Keratinocyte (primary cell): ENCODE measurements around the gene TCP11. TPM values are rescaled to one million over a fixed set of nuclear protein-coding genes. Genes with fewer than 3 reads are reported as not detected.

ENCODE experiments used
- DNase-seq: peaks from one replicate; pipeline ENCODE4 v3.0.0-alpha.2; 2011; ENCODE audit warnings: low read depth, missing footprints, low spot score
- FAIRE-seq: peaks from 2 replicates; lab custom pipeline; 2011; peaks lifted over from hg19 to GRCh38; lab: Jason Lieb, UNC
- H2AFZ ChIP-seq: 2 replicates; pipeline ENCODE4 v1.6.0; 2012; ENCODE audit warnings: low read length, control low read depth, inconsistent platforms; ENCODE audit not compliant: control insufficient read depth
- H3K27ac ChIP-seq: 2 replicates; pipeline ENCODE4 v1.5.1; 2011; ENCODE audit warnings: low read length; ENCODE audit not compliant: control insufficient read depth, insufficient read depth
- H3K27me3 ChIP-seq: 3 replicates; pipeline ENCODE4 v1.6.0; 2011; ENCODE audit warnings: low read length; ENCODE audit not compliant: control insufficient read depth, insufficient read depth; ENCODE audit errors: extremely low read depth
- H3K36me3 ChIP-seq, 2 experiments: 2 replicates in 1 of 2; 3 replicates in 1 of 2; pipeline ENCODE4 v1.5.1; 2011; ENCODE audit warnings: low read length in 2 of 2, mild to moderate bottlenecking in 1 of 2; ENCODE audit not compliant: control insufficient read depth in 2 of 2, insufficient read depth in 2 of 2; ENCODE audit errors: extremely low read depth in 1 of 2
- H3K4me1 ChIP-seq: 3 replicates; pipeline ENCODE4 v1.5.1; 2011; ENCODE audit warnings: low read length; ENCODE audit not compliant: control insufficient read depth, insufficient read depth; ENCODE audit errors: extremely low read depth
- H3K4me2 ChIP-seq: 3 replicates; pipeline ENCODE4 v1.6.0; 2011; ENCODE audit warnings: low read depth, low read length; ENCODE audit not compliant: control insufficient read depth, insufficient read depth; ENCODE audit errors: extremely low read depth
- H3K4me3 ChIP-seq, 3 experiments: fragments of 200-600 bp in 1 of 3; sonication (generic) in 1 of 3; 2 replicates in 2 of 3; 3 replicates in 1 of 3; pipeline ENCODE4 v1.5.1; 2011 to 2016; ENCODE audit warnings: low read length in 3 of 3, mild to moderate bottlenecking in 3 of 3, control low read depth in 2 of 3, inconsistent platforms in 1 of 3, low read depth in 1 of 3, mixed read lengths in 1 of 3, mixed run types in 1 of 3, moderate library complexity in 1 of 3; ENCODE audit not compliant: control insufficient read depth in 2 of 3, insufficient read depth in 2 of 3; ENCODE audit errors: extremely low read depth in 1 of 3
- H3K79me2 ChIP-seq: 2 replicates; pipeline ENCODE4 v1.6.0; 2012; ENCODE audit warnings: low read length; ENCODE audit not compliant: control insufficient read depth, insufficient read depth
- H3K9ac ChIP-seq: 3 replicates; pipeline ENCODE4 v1.6.0; 2011; ENCODE audit warnings: low read length; ENCODE audit not compliant: control insufficient read depth, insufficient read depth; ENCODE audit errors: extremely low read depth
- H3K9me1 ChIP-seq: 3 replicates; pipeline ENCODE4 v1.6.0; 2011; ENCODE audit warnings: low read length; ENCODE audit not compliant: control insufficient read depth, insufficient read depth; ENCODE audit errors: extremely low read depth
- H3K9me3 ChIP-seq: 2 replicates; pipeline ENCODE4 v1.5.1; 2012; ENCODE audit warnings: low read depth, low read length; ENCODE audit not compliant: control insufficient read depth
- H4K20me1 ChIP-seq: 3 replicates; pipeline ENCODE4 v1.6.0; 2011; ENCODE audit warnings: low read length; ENCODE audit not compliant: control insufficient read depth, insufficient read depth; ENCODE audit errors: extremely low read depth
- EZH2 ChIP-seq: IDR thresholded peaks from one replicate; pipeline ENCODE4 v1.6.1; 2012; ENCODE audit warnings: inconsistent platforms, mild to moderate bottlenecking, low read length, moderate library complexity
- dilution Hi-C: fragments of 300-500 bp; cut with MboI; formaldehyde crosslinking; loops from one replicate; pipeline ENCODE4 v1.7.0; 2020; ENCODE audit warnings: low sequenced_read_pairs; ENCODE audit not compliant: extremely low pct_ligation_motif_present
- polyA plus RNA-seq, 5 experiments: library from polyadenylated mRNA; depleted of rRNA in 3 of 5; stranded (reverse) in 3 of 5; stranded (forward) in 1 of 5; unstranded in 1 of 5; fragments of >200 nt; gene quantifications; 1 replicate in 1 of 5; 2 replicates in 3 of 5; 3 replicates in 1 of 5; pipeline versions ENCODE4 v1.2.1 to v1.2.3, GENCODE V29; 2011 to 2012; ENCODE audit warnings: missing spikeins in 2 of 5, low read depth in 1 of 5, low replicate concordance in 1 of 5
- TF ChIP-seq, protein P1 (sequence below), 3 experiments: IDR thresholded peaks in 1 of 3; conservative IDR thresholded peaks in 1 of 3; optimal IDR thresholded peaks in 1 of 3; 2 replicates in 2 of 3; 3 replicates in 1 of 3; pipeline versions ENCODE3 to v1.5.1; 2011; ENCODE audit warnings: low read length in 3 of 3, mild to moderate bottlenecking in 3 of 3, moderate library complexity in 2 of 3, control low read depth in 1 of 3, inconsistent platforms in 1 of 3; ENCODE audit not compliant: insufficient read depth in 2 of 3; ENCODE audit errors: extremely low read depth in 1 of 3

The TCP11 gene
- polyA plus RNA-seq, 1 donor (not counting 4 experiments of a cell fraction or from before 2014, with no cell fraction given), result not detected

DNA sequence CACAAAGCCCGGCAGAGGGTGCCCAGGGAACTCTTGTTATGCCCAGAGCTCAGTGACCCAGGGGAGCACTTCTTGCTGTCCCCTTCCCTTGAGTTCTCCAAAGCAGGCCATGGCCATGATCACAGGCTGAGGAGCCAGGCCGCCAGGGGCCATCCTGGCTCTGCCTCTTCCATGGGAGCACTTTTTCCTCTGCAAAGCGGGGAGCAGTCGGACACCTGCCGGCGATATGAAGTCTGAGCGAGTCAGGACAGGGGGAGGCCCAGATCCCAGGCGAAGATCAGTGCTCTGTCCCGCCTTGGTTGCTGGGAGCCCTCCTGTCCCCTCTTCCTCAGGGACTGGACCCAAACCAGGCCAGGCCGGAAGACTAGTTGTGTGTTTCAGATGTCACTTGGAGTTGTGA lies 67.9 kb downstream of the TCP11 start:
- Histone ChIP-seq H3K79me2 (no peaks in the 10 kb centered on the region), H3K4me1 (peaks cover 21% of the 10 kb centered on the region), H3K4me3 (no peak overlapping the region), H3K9me1 (no peaks in the 10 kb centered on the region), H4K20me1 (no peaks in the 10 kb centered on the region), H3K9ac (no peak overlapping the region), H3K27me3 (no peaks in the 10 kb centered on the region), H3K27ac (no peak overlapping the region), H2AFZ (no peak overlapping the region), H3K9me3 (no peaks in the 10 kb centered on the region), H3K4me2 (no peak overlapping the region), H3K36me3 (peaks cover 4 to 5% of the 10 kb centered on the region in 2 experiments)
- dilution Hi-C loops, result no loop called here
- TF ChIP-seq, protein P1, sequence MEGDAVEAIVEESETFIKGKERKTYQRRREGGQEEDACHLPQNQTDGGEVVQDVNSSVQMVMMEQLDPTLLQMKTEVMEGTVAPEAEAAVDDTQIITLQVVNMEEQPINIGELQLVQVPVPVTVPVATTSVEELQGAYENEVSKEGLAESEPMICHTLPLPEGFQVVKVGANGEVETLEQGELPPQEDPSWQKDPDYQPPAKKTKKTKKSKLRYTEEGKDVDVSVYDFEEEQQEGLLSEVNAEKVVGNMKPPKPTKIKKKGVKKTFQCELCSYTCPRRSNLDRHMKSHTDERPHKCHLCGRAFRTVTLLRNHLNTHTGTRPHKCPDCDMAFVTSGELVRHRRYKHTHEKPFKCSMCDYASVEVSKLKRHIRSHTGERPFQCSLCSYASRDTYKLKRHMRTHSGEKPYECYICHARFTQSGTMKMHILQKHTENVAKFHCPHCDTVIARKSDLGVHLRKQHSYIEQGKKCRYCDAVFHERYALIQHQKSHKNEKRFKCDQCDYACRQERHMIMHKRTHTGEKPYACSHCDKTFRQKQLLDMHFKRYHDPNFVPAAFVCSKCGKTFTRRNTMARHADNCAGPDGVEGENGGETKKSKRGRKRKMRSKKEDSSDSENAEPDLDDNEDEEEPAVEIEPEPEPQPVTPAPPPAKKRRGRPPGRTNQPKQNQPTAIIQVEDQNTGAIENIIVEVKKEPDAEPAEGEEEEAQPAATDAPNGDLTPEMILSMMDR (optimal IDR thresholded peaks at IDR 0.05 in 1 of 3, IDR thresholded peaks at IDR 0.05 in 1 of 3, conservative IDR thresholded peaks at IDR 0.05 in 1 of 3; ENCODE audit: extremely low read depth in 1 of 3, insufficient read depth in 2 of 3, low read length in 3 of 3), result no peak
- TF ChIP-seq EZH2, result no peak
- DNase-seq, result no peak
- FAIRE-seq, result no peak

DNA sequence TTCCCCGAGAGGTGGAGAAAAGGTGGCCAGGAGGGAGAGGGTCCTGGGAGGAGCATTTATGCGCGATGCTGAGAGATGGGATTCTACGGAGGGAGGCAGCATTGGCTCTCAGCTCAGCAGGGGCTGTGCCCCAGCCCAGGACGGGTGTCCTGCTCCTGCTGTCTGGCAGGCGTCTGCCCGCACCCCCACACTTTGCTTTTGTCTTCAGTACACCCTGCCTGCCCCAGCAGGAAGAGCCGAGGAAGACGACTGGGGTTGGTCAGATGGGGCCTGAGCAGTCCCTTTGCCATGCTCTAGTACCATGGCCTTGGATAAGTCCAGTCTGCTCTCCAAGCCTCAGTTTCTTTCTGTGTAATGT lies 68.5 kb downstream of the TCP11 start:
- no peak overlapping the region for H3K9ac ChIP-seq
- H3K9me3 ChIP-seq, result no peaks in the 10 kb centered on the region
- TF ChIP-seq, protein P1 (optimal IDR thresholded peaks at IDR 0.05 in 1 of 3, IDR thresholded peaks at IDR 0.05 in 1 of 3, conservative IDR thresholded peaks at IDR 0.05 in 1 of 3; ENCODE audit: extremely low read depth in 1 of 3, insufficient read depth in 2 of 3, low read length in 3 of 3), result no peak
- TF ChIP-seq EZH2, result no peak
- peaks cover 18% of the 10 kb centered on the region for H3K4me1 ChIP-seq
- H2AFZ ChIP-seq, result no peak overlapping the region
- H3K4me2 ChIP-seq, result no peak overlapping the region
- no peaks in the 10 kb centered on the region for H4K20me1 ChIP-seq
- H3K27me3 ChIP-seq, result no peaks in the 10 kb centered on the region
- FAIRE-seq (no peak), DNase-seq (no peak)
- dilution Hi-C loops, result no loop called here
- peaks cover 4 to 5% of the 10 kb centered on the region in 2 experiments for H3K36me3 ChIP-seq
- no peaks in the 10 kb centered on the region for H3K9me1 ChIP-seq
- H3K79me2 ChIP-seq, result no peaks in the 10 kb centered on the region
- no peak overlapping the region for H3K4me3 ChIP-seq
- H3K27ac ChIP-seq, result no peak overlapping the region
